ENCODE measurements around the gene PSMD5.
A peak's percentile ranks its signal among the peaks of the same experiment; 100 is the strongest.

Gene PSMD5

DNA sequence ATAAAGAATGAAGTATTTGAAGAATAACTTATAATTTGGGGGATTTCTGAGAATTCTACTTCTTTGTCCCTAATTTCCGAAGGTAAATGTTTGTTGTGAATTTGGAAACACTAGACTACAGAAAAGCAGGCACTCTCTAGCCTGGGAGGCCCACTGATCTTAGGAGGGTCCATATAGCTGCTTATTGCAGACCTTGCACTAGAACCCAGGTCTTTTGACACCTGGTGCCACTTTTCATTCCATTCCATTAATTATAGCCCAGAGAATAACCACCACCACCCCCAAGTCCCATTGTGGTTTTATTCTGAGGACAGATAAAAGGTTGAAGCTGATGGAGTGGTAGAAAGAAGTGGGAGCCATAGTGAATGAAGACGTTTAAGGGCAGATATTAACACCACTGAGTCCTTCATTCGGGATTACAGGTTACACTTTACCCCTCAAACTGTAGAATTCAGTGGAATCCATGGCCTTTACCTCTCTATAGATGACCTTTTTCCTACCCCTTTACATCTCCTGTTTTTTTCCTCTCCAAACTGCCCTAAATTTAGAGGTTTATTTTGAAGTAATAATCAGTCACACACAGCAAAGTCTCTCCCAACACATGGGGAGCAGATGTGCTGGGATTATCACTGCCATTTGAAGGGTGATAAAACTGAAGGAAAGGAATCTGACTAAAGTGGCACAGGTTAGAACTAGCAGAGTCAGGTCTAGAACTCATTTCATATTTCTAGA is 12.0 kb upstream of the PSMD5 start:
- no peak for DNase-seq (ENCODE audit: low spot score)

GRCh38 chr9:120853198-120853597 is 10.5 kb upstream of the PSMD5 start:
- DNase-seq (ENCODE audit: low spot score), result no peak

GRCh38 chr9:120852240-120853010 is 9.7 kb upstream of the PSMD5 start:
- DNase-seq (ENCODE audit: low spot score), result no peak

DNA sequence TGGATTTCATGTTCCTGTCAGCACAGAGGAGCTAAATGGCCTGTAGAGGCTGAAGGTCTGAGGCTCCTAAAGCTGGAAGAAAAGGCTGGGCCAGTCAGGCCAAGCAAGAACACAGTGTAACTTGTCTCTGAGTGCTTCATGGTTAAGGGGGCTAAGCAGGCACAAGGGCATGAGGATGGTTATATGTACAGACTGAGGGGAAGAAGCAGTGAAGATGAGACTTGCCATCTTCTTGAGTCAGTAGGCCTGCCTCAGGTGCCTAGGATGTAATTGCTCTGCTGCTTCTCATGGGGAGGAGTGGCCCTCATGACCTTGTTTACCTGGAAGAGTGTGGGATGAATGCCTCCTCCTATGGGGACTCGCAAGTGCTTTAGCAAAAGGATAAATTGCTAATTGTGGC is 8.7 kb upstream of the PSMD5 start:
- DNase-seq (ENCODE audit: low spot score), result no peak

GRCh38 chr9:120850315-120850714 is 7.6 kb upstream of the PSMD5 start:
- DNase-seq (ENCODE audit: low spot score), result no peak

- DNase-seq (ENCODE audit: low spot score), result no peak
Measured at GRCh38 chr9:120846906-120847305, 4.2 kb upstream of the PSMD5 start.

DNA sequence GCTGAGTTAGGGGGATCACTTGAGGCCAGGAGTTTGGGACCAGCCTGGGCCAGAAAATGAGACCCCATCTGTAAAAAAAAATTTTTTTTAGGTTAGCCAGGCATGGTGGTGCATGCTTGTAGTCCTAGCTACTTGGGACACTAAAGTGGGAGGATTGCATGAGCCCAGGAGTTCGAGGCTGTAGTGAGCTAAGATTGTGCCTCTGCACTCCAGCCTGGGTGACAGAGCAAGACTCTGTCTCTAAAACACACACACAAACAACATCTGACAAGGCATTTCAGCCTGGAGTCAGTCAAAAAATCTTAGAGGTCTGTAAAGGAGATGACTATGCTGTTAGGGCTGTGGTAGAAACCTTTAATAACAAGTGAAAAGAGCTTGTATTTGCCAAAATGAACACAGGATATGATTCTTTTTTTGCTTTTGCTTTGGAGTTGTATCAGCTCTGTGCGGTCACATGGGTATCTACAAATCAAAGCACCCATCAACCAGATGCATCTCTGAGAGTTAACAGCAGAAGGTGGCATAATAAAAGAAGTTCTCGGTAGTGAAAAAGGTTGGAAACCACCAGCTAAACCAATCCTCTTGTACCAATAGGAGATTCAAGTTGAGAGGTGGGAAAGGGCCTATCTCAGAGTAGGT is 3.6 kb upstream of the PSMD5 start:
- peak; percentile 80 for DNase-seq (ENCODE audit: low spot score)

DNA sequence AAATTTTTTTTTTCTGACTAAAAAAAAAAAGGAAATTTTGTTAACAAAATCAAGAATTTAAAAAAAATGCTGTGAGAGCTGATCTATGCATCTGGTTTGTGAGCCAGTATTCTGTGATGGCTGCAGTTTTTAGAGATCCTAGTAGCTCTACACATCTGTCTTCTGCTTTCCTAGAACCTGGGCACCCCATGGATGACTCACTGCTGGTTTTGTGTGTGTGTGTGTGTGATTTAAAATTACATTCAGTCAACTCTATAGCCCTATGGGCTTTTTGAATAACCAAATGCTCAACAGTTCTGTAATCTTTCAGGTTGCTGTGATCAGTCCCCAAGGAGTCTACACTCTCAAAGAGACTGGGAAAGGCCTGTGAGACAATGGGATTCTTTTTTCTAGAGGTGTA is 2.5 kb upstream of the PSMD5 start:
- peak; percentile 72 for DNase-seq (ENCODE audit: low spot score)

DNA sequence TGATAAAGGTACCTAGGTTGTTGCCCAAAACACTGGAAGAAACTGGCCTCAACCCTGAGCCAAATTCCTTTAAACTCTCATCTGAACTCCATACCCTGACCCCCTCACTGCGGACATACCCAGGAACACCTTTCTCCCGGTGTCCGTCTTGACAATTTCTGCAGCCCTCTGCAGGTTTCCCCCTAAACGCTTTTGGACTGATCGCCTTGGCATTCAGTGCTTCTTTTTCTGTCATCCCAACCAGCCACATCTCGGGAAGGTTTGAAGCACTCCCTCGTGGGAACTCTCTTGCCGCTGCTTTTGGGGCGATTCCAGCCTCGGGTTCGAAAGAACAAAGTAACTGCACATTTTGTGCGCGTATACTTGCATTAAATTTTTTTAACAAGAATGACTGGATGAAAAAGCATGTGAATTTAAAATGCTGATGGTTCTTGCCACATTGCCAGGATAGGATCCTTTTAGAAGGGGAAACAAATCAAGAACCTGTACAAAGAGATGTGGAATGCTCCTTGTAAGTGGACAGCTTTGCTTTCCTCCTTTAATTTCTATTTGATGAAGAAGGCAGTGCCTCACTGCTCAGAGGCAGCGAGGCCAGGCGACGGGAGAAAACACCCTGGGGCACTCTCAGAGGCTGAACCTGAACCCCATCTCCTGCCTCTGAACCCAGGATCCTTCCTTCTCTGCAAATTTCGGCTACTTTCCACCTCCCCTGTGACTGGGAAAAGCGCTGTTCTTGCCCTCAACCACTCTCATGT is 615 bp downstream of the PSMD5 start:
- no peak for DNase-seq (ENCODE audit: low spot score)

GRCh38 chr9:120839146-120839545 is 3.6 kb downstream of the PSMD5 start:
- DNase-seq (ENCODE audit: low spot score), result no peak

GRCh38 chr9:120837921-120838320 is 4.8 kb downstream of the PSMD5 start:
- DNase-seq (ENCODE audit: low spot score), result no peak

DNA sequence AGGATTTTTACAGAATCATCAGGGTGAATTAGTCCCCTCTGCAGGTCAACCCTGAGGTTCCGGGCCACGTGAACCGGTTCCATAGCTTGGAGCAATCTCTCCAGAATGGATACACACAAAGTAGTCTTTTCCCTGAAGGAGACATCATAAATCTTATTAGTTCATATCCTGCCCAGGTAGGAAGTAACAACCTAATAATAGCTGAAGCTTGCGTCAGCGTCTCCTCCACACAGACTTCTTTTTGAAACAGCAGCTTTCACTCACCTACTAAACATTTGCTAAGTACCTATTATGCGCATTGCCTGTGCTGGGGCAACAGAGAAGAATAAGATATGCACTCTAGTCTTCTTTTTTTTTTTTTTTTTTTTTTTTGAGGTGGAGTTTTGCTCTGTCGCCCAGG is 9.4 kb downstream of the PSMD5 start:
- no peak for DNase-seq (ENCODE audit: low spot score)

DNA sequence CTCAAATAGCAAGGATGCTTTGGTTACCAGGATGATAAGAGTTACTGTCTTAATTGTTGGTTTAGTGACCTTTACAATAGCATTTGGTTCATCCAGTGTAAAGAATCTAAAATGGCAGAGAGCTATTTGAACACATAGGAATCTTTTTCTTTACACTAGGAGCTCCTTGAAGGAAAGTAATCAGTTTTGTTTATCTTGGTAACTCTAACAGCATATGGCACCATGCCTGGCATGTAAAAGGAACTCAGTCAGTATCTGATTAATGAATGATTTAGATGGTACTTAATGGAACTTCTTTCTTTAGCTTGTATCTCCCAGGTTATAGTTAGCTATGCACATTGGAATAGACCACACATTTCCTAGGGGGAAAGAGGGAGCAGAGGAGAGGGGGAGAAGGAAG is 9.9 kb downstream of the PSMD5 start:
- no peak for DNase-seq (ENCODE audit: low spot score)

- no peak for DNase-seq (ENCODE audit: low spot score)
Measured at GRCh38 chr9:120830865-120831264, 11.9 kb downstream of the PSMD5 start.

DNA sequence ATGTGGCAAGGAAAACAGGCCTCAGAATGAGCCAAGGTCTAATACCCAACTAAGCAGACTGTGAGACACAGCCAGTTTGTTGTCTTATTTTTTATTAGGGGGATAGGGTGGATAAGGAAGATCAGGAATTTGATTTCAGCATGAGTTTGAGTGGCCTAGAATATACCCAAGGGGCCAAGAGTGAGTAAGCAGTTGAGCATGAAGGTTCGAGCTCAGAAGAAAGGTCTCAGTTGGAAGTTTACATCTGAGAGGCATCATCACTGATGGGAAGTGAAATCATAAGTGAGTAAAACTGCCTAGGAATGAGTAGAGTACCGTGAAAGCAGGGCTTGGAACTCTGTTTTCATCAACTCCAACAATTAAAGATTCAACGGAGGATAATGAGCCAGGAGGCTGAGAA is 12.6 kb downstream of the PSMD5 start:
- no peak for DNase-seq (ENCODE audit: low spot score)

GRCh38 chr9:120829650-120830049 is 13.1 kb downstream of the PSMD5 start:
- DNase-seq (ENCODE audit: low spot score), result no peak

DNA sequence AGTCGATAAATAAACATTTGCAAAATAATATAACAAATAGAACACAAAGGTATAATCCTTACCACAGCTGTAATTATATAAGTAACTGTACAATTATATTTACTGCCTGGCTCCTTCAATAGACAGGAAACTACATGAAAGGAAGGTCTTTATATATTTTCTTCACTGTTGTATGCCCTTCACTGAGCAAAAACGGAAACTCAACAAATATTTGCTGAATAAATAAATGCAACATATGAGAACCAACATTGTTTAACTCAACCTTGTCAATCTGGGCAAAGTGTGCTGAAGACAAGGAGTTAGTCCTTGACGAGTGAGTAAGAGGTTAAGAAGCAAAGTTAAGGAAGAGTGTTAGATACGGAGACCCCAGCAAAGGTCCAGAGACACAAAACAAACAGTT is 22.6 kb downstream of the PSMD5 start:
- DNase-seq (ENCODE audit: low spot score), result no peak

- no peak for DNase-seq (ENCODE audit: low spot score)
Measured at GRCh38 chr9:120818595-120818994, 24.1 kb downstream of the PSMD5 start.

DNA sequence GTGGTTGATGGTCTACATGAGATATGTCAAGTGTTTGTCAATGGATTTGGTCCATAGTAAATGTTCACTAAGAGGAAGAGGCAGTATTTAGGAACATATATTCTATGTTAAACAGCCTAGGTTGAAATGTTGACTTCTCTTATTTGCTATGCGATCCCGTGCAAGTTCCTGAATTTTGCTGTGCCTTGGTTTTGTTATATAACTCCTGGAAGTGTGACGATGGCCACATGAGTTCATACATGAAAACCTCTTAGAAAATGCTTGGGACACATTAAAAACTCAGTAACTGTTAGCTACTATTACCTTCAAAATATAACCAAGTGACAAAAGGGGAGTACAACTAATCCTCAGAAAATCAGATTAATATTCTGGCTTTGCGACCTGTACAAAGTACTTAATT is 27.6 kb downstream of the PSMD5 start:
- no peak for DNase-seq (ENCODE audit: low spot score)

DNA sequence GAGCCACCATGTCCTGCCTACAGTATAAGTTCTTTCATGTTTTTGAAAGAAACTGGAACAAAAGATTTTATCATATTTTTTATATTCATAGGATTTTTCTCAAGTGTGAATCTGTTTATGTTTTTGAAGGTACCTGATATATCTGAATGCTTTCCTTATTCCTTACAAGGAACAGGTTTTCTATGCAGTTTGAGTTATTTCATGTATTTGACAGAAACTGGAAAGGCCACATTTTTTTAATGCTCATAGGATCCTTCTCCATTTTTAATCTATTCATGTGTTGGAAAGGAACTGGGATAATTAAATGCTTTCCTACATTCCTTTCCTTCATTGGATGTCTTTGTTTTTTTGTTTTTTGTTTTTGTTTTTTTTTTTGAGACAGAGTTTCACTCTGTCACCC is 33.8 kb downstream of the PSMD5 start:
- DNase-seq (ENCODE audit: low spot score), result no peak

GRCh38 chr9:120807607-120808379 is 34.9 kb downstream of the PSMD5 start:
- no peak for DNase-seq (ENCODE audit: low spot score)

All from CD4-positive, alpha-beta T cell treated with Interleukin-2 at 100 ng/mL for 4 hours (primary cell).